SK-N-SH (cell line): Measurements from ENCODE around the gene CMPK1.

ENCODE experiments used
- EP300 ChIP-seq, 2 experiments: IDR thresholded peaks; 2 replicates each; pipeline versions ENCODE4 v1.4.0 to v1.6.1; 2012; ENCODE audit warnings: borderline replicate concordance in 1 of 2, low read depth in 1 of 2, low read length in 1 of 2
- MEF2A ChIP-seq: IDR thresholded peaks from 2 replicates; pipeline ENCODE4 v1.4.0; 2012; ENCODE audit warnings: low read depth, borderline replicate concordance

GRCh38 chr1:47411436-47411835 lies 77.8 kb downstream of the CMPK1 start:
- no peak for TF ChIP-seq MEF2A
- no peak for TF ChIP-seq EP300 (IDR thresholded peaks at IDR 0.05; ENCODE audit: borderline replicate concordance in 1 of 2, low read depth in 1 of 2, low read length in 1 of 2)
